Stimulated activated CD8-positive, alpha-beta memory T cell treated with anti-CD3 and anti-CD28 coated beads, Interleukin-2, amount 100 ng/mL, for 48 hours (primary cell): ENCODE data around the gene HPS3.
"Not testable (repeated sequence)": the region's sequence is repeated elsewhere in the genome, so short reads cannot be mapped to it uniquely, and the experiment has no call there.

ENCODE experiments used
- DNase-seq, 2 donors: peaks; one replicate each; pipeline ENCODE4 v3.0.0-alpha.2; 2020; ENCODE audit warnings: low read depth in 2 of 2

HPS3 gene

DNA sequence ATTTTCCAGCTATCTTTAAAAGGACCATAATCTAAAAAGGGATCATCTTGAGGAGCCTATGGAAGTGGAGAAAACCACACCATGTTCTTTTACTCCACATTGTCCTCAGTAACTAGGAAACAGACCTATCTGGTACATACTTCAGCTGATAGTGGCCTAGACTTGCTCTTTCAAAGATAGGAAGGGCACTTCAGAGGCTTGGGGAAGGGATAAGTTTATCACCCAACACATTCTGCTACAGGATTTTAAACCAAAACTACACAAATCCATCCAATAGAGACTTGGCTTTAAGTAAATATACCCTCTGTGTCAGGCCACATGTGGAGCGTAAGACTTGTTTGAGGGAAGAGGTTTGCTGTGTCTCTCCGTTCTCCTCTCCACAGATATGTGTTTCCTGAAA lies 56.8 kb downstream of the HPS3 start:
- no peak for DNase-seq

DNA sequence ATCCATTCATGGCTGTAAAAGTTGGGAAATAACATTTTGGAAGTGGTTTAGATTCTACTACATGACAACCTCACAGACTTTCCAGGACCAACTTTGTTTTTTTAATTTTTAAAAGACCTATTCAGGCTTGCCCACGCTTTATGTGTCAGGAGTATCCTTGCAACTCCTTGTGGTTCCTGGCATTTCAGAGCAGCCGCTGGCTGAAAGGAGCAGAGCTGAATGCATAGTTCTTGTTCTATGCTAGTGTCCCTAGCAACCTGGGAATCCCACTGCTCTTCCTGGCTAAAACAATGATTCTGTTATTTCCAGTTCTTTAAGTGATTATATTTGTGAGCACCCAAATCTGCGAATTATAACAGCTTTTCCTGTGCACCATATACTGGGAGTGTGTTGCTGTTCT lies 57.3 kb downstream of the HPS3 start:
- DNase-seq: no peak

DNA sequence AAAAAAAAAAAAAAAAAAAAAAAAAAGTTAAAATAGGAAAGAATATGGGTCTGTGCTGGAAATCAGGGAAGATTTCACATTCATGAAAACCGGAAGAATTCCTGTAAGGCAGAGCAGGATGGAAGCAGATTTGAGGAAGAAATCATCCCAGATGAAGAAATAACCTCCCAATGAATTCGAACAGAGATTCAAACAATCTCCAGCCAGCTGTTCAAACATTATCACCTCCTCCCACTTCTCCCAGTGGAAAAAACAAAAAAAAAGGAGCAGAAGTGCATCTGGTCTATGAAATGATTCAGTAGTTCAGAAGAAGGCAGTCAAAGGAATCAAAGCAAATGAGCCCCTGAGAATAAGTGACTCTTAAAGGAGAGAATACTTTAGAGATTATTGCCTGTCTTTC lies 59.1 kb downstream of the HPS3 start:
- no peak for DNase-seq

DNA sequence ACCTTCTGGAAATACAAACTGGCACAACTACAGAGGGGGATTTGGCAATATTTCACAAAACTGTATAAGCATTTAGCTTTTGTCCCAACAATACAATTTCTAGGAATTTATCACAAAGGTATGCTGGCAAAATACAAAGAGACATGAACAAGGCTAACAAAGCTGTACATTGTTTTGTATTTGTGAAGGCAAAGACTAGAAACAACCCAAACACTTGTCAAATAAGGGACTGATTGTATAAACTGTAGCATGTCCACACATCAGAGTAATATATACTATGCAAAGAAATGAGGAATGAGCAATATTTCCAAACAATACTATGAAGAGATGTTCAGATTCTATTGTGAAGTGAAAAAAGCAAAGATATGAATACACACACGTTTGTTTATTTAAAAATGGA lies 65.8 kb downstream of the HPS3 start:
- no peak for DNase-seq

DNA sequence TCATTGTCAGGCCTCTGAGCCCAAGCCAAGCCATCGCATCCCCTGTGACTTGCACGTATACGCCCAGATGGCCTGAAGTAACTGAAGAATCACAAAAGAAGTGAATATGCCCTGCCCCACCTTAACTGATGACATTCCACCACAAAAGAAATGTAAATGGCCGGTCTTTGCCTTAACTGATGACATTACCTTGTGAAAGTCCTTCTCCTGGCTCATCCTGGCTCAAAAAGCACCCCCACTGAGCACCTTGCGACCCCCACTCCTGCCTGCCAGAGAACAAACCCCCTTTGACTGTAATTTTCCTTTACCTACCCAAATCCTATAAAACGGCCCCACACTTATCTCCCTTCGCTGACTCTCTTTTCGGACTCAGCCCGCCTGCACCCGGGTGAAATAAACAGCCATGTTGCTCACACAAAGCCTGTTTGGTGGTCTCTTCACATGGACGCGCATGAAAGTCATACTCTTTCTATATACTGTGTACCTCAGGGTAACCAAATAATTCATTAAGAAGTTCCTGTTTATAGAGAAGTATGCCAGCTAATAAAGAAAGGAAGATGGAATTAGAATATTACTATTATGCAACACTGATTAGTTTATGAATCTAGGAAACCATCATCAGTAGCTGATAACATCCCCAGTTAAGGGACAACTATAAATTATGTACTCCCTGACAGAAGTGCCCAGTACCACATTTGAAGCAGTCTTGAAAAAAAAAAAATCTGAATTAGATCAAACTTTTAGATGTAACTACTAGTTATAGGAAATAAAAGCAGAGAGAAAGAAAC lies 67.6 kb downstream of the HPS3 start:
- not testable (repeated sequence) for DNase-seq

DNA sequence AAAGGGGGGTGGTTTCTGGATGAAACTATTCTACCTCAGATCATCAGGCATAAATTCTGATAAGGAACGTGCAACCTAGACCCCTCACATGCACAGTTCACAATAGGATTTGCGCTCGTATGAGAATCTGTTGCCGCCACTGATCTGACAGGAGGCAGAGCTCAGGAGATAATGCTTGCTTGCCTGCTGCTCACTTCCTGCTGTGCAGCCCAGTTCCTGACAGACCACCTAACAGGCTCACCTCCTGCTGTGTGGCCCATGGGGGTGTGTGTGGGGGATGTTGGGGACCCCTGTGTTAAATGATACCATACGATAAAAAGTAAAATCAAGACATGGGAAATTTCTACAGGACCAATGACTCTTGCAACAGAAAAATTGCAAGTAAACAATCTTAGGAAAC lies 68.2 kb downstream of the HPS3 start:
- DNase-seq: no peak

DNA sequence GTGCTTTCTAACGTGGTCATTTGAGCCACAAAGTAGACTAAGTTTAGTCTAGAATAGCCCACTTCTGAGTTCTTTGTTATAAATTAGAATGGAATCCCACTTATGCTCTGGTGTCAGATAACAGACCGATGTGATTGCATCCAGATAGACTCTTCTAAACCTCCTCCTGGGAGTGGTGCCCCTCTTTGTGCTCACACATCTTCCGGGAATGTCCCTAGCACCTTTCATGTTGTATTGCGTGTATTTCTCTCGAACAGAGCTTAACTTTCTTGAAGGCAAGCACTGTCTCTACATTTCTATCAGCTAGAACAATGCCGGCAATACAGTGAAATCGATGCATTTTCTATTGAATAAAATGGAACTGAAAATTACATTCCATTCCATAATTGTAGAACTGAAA lies 69.2 kb downstream of the HPS3 start:
- DNase-seq: no peak

DNA sequence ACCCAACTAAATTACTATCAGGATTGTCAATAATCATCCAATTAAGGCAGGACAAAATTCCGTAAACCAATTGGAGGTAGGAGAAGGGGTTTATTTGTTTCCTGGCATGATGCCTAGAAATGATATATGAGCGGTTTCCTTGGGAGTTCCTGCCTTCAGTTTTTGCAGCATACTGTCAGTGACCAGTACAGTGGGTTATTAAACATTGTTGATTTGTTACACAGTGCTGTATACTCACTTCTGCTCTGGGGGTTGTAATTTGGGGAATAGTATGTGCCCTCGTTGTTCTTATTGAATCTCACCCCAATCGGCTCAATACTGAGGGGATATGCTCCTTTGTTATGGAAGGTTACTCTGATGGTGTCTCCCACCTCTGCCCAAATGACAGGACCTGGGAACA lies 70.0 kb downstream of the HPS3 start:
- DNase-seq: no peak

DNA sequence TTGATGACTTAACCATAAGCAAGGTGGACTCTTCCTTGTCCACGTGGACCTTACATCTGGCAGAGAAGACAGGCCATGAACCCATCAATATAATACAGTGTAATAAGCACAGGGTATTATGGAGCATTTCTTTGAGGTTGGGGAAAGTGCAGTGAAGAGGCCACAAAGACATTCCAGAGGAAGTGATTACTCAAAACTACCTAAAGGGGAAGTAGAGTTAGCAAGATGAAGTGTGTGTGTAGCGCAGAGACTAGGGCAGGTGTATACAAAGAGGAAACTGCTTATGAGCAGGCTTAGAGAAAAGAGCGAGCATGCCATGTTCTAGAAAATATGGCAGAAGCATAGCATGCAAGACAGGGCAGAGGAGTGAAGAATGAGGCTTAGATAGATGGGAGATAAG lies 74.3 kb downstream of the HPS3 start:
- no peak for DNase-seq

DNA sequence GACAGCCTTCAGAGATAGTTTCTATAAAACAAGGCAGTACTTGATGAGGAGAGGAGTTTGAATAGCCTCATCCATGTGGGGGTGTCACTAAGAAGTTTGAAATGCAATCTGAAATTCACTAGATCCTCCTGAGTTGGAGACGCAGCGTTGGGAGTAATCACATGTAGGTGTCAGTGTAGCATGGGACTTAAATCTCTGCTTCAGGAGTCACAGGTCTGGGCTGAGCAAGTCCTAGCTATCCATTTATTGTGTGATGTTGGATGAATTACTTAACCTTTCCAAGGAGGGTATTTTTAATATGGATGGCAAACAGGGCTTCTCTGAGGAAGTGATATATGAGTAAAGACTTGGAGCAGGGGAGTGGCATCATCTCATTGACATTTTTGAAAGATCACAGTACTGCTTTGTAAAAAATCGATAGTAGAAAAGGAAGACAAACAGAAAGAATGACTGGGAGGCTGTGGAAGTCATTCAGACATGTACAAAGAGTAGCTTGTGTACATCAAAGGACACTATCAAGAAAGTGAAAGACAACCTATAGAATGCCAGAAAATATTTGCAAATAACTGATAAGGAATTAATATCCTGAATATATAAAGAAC lies 75.1 kb downstream of the HPS3 start:
- no peak for DNase-seq

DNA sequence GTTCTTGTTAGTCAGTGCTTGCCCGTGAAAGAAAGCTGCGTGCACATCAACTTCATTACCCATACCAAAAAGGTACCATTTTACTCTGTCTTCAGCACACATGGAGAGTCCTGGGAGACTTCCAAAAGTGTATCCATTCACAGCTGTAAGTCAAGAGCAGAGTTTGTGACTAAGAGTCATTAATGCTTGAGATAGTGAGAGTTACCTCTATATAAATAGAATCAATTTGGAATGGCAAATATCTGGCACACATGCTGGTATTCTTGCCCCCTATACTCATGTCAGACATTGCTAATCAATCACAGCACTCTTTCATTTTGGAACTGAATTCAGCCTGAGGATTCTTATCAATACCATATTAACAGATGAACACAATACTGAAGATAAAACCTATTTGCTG lies 78.0 kb downstream of the HPS3 start:
- no peak for DNase-seq

DNA sequence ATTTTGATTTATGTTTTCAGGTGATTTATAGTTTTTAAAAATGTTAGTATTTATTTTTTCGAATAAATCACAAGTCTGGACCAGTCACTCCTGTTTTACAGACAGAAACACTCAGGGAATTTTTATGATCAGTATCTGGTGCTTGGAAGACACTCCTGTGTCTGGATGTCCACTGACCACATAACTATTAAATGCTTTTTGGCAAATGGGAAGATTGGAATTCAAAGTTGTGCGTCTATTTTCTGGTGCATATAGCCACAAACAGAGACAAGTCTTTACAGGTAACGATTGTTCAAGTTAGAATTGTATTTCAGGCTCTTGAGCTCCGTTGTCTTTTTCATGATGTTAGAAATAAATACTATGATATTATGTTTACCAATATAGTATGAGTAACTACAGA lies 80.0 kb downstream of the HPS3 start:
- no peak for DNase-seq

DNA sequence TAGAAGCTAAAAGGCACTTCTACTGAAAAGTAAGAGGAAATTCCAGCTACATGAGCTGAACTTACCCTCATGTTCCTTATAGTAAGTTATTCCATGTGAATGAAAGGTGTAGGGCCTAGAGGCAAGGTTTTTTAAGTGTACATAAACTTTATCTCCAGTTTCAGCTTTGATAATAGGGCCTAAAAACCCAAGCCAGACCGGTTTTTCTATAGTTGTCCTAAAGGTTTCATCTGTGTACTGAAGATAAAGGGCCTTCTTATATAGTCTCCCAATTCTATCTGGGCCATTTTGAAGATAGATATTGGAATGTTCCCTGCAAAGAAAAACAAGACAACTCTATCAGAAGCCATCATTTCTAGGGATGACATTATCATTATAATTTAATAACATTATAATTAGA lies 82.9 kb downstream of the HPS3 start:
- DNase-seq: no peak

DNA sequence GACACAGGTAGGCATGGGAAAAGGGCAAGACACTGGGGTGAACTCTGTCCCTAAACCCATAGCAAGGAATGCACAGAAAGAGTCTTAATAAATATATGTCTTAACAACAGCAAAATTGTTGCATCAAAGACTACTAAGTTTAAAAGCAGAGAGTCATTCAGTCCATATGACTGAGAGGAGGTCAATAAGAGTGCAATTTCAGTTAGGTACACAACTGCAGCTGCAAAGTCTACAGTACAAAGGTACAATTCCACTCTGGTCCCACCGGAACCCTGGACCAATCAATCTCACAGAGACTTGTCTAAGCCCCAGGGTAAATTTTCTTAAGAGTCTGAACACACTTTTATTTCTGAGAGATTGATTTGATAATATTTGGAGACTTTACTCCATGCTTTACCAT lies 85.3 kb downstream of the HPS3 start:
- no peak for DNase-seq

DNA sequence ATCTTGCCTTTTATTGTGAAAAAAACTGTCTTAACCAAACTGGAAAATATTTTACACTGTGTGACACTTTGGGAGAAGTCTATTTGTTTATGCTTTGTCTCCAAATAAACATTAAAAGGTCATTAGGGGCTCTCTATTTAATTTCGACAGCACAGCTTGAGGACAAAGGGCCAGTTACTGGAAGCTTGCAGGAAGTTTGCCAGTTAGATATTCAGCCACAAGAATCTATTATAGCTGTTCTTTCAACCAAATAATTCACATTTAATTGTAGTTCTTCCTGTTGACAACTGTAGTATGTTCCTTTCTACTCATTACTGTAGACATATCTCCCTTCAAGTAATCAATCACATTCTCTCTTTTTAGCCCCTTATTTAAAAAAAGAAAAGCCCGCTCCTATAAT lies 86.1 kb downstream of the HPS3 start:
- DNase-seq: no peak

DNA sequence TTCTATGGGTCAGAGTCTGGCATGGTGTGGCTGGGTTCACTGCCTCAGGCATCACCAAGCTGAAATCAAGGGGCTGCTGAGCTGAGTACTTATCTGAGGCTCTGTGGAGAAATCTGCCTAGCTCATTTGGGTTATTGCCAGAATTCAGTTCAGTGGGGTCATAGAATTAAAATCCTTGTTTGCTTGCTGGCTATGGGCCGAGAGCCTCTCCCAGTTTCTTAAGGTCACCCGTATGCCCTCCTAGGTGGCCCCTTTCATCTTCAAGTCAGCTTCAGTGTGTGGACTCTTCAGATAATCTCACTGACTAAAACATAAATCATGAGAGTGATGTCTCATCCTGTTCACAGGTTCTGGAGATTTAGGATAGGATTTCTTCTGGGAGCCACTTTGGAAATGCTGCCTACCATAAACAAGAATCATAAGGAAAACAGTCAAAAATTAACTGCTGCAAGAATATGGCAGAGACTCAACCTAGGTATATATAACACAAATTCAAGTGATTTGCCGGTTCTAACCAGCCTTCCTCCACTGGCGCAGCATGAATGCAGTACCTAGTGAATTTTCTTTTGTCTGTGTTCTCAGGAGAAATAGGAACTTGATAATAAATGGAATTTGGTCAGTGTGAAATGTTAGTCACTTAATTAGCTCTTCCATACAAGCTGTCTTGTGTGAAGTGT lies 86.9 kb downstream of the HPS3 start:
- no peak for DNase-seq

DNA sequence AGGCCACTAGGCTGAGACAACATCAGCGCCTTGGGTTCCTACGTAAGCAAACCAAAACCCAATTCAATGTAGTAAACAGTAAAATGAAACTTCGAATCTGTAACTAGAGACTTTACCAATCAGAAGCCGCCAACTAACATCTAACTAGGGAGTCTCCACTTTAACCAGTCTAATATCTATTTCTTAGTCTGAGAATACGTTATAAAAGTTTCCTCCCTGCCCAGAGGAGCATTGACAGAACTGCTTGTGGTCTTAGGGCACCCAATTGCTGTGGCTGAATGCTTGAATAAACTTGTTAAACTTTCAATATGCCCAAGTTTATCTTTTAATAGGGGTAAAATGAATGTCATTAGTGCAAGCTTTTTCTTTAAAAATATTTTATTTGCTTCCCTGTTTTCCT lies 87.9 kb downstream of the HPS3 start:
- DNase-seq: no peak

DNA sequence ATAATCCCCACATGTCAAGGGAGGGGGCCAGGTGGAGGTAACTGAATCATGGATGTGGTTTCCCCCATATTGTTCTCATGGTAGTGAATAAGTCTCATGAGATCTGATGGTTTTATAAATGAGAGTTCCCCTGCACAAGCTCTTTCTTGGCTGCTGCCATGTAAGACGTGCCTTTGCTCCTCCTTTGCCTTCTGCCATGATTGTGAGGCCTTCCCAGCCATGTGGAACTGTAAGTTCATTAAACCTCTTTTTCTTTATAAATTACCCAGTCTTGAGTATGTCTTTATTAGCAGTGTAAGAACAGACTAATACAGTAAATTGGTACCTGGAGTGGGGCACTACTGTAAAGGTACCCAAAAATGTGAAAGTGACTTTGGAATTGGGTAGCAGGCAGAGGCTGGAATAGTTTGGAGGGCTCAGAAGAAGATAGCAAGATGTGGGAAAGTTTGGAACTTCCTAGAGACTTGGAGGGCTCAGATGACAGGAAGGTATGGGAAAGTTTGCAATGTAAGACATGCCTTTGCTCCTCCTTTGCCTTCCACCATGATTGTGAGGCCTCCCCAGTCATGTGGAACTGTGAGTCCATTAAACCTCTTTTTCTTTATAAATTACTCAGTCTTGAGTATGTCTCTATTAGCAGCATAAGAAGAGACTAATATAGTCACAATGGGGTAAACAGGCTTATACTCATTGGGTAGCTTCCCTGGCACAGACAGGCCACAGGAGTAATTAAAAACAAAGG lies 90.1 kb downstream of the HPS3 start:
- not testable (repeated sequence) for DNase-seq

DNA sequence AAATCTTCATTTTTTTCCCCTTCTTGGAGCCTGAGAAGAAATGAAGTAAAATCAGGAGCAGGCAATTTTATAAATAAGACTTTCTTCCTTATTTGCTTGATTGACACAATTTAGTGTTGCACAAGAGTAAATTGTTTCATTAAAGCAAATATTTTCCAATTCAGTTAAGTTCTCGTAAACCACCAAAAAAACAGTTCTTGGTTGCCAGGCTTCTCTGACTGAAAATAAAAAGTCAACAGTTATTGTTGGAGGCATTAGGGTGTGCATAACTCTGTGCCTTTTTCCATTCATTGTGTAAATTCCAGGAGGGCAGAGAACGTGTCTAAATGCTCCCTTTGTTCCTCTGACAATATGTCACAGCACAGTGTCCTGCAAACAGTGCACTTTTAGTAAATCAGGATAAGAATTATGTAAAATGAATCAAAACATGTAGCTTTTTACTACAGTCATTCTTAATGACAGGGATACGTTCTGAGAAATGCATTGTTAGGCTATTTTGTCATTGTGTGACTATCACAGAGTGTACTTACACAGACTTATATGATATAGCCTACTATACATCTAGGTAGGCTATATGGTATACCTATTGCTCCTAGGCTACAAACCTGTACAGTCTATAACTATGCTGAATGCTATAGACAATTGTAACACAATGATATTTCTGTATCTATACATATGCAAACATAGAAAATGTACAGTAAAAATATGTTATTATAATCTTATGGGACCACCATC lies 92.5 kb downstream of the HPS3 start, which contains the start of gene CP:
Gene CP (minus strand): TSS at position 47 of the 735 bp plus-strand sequence. CDS start 37 bp downstream, at position 10.
- no peak for DNase-seq
